Measurements from ENCODE around the gene IL23A.

DNA sequence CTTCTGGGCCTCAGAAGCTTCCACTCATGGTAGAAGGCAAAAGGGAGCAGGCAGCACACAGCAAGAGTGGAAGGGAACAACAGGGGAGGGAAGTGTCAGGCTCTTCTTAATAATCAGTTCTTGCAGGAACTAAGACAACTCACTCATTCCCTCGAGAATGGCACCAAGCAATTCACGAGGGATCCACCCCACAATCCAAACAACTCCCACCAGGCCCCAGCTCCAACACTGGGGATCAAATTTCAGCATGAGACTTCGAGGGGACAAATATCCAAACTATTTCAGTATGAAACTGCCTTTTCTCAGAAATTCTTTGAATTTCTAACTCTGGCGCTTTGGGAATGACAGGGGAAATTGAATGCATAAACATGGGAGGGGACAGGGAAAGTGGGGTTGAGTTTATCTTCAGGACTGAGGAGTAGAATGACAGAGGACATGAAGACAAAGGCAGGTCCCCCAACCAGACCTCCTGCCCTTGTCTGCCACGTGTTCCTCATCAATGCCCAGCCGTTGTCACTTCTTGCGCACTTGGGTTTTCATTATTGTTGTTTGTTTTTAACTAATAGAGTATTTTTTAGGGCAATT, 48.6 kb downstream of the IL23A start:
- TF ChIP-seq POLR2AphosphoS2 (IDR thresholded peaks at IDR 0.05; ENCODE audit: low read depth, low read length), result no peak
- no peak for TF ChIP-seq POLR2AphosphoS5 (IDR thresholded peaks at IDR 0.05; ENCODE audit: low read length)
- TF ChIP-seq, protein P1, sequence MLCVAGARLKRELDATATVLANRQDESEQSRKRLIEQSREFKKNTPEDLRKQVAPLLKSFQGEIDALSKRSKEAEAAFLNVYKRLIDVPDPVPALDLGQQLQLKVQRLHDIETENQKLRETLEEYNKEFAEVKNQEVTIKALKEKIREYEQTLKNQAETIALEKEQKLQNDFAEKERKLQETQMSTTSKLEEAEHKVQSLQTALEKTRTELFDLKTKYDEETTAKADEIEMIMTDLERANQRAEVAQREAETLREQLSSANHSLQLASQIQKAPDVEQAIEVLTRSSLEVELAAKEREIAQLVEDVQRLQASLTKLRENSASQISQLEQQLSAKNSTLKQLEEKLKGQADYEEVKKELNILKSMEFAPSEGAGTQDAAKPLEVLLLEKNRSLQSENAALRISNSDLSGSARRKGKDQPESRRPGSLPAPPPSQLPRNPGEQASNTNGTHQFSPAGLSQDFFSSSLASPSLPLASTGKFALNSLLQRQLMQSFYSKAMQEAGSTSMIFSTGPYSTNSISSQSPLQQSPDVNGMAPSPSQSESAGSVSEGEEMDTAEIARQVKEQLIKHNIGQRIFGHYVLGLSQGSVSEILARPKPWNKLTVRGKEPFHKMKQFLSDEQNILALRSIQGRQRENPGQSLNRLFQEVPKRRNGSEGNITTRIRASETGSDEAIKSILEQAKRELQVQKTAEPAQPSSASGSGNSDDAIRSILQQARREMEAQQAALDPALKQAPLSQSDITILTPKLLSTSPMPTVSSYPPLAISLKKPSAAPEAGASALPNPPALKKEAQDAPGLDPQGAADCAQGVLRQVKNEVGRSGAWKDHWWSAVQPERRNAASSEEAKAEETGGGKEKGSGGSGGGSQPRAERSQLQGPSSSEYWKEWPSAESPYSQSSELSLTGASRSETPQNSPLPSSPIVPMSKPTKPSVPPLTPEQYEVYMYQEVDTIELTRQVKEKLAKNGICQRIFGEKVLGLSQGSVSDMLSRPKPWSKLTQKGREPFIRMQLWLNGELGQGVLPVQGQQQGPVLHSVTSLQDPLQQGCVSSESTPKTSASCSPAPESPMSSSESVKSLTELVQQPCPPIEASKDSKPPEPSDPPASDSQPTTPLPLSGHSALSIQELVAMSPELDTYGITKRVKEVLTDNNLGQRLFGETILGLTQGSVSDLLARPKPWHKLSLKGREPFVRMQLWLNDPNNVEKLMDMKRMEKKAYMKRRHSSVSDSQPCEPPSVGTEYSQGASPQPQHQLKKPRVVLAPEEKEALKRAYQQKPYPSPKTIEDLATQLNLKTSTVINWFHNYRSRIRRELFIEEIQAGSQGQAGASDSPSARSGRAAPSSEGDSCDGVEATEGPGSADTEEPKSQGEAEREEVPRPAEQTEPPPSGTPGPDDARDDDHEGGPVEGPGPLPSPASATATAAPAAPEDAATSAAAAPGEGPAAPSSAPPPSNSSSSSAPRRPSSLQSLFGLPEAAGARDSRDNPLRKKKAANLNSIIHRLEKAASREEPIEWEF (IDR thresholded peaks at IDR 0.05; ENCODE audit: insufficient replicate concordance, low read depth, low read length), result no peak
- TF ChIP-seq MYC (IDR thresholded peaks at IDR 0.05; ENCODE audit: insufficient read depth, insufficient read length, insufficient replicate concordance, low read length, severe bottlenecking), result no peak
- TF ChIP-seq EP300 (IDR thresholded peaks at IDR 0.05; ENCODE audit: borderline replicate concordance in 1 of 2, control insufficient read depth in 1 of 2, low read depth in 2 of 2, low read length in 2 of 2), result no peak
- TF ChIP-seq, protein P2, sequence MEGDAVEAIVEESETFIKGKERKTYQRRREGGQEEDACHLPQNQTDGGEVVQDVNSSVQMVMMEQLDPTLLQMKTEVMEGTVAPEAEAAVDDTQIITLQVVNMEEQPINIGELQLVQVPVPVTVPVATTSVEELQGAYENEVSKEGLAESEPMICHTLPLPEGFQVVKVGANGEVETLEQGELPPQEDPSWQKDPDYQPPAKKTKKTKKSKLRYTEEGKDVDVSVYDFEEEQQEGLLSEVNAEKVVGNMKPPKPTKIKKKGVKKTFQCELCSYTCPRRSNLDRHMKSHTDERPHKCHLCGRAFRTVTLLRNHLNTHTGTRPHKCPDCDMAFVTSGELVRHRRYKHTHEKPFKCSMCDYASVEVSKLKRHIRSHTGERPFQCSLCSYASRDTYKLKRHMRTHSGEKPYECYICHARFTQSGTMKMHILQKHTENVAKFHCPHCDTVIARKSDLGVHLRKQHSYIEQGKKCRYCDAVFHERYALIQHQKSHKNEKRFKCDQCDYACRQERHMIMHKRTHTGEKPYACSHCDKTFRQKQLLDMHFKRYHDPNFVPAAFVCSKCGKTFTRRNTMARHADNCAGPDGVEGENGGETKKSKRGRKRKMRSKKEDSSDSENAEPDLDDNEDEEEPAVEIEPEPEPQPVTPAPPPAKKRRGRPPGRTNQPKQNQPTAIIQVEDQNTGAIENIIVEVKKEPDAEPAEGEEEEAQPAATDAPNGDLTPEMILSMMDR (IDR thresholded peaks at IDR 0.05 in 2 of 3, conservative IDR thresholded peaks at IDR 0.05 in 1 of 3; ENCODE audit: control insufficient read depth in 2 of 3, extremely low read depth in 1 of 3, insufficient read depth in 1 of 3, low read depth in 3 of 3, low read length in 3 of 3), result no peak
- no peak for TF ChIP-seq EZH2 (IDR thresholded peaks at IDR 0.05; ENCODE audit: borderline replicate concordance, control insufficient read depth, low read depth, low read length)
- TF ChIP-seq, protein P3, sequence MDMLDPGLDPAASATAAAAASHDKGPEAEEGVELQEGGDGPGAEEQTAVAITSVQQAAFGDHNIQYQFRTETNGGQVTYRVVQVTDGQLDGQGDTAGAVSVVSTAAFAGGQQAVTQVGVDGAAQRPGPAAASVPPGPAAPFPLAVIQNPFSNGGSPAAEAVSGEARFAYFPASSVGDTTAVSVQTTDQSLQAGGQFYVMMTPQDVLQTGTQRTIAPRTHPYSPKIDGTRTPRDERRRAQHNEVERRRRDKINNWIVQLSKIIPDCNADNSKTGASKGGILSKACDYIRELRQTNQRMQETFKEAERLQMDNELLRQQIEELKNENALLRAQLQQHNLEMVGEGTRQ (IDR thresholded peaks at IDR 0.05; ENCODE audit: borderline replicate concordance, low read depth, low read length), result no peak
